Measurements from ENCODE around the gene FOXP1.
"Not testable (repeated sequence)": the region's sequence is repeated elsewhere in the genome, so short reads cannot be mapped to it uniquely, and the experiment has no call there.

FOXP1 gene

DNA sequence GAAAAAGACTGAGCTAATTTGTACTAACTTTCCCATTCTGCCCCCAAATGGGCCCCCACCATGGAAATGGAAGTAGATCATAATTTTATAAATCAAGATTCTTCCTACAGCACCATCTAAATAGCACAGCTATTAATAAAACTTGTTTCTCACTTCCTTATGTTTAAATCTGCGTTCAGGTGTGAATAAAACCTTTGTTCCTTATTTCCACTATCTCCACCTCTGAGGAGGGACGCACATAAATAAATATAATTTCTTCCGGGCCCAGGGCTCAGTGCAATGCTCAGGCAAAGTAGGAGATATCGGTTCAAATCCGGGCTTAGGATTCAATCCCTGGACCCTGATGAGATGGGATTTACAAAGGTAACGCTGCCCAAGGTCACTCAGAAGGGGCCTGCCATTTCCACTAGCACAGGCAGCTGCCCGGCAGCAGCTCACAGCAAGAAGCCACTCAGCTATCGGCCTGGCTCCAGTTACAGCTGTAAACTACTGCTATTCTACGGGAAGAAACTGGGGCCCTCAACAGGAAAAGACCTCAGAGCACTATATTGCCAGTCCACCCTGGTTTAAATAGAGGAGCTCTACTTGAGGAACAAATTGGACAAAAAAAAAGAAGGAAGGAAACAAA lies 52.5 kb downstream of the FOXP1 start:
- DNase-seq (ENCODE audit: low spot score) = no peak

DNA sequence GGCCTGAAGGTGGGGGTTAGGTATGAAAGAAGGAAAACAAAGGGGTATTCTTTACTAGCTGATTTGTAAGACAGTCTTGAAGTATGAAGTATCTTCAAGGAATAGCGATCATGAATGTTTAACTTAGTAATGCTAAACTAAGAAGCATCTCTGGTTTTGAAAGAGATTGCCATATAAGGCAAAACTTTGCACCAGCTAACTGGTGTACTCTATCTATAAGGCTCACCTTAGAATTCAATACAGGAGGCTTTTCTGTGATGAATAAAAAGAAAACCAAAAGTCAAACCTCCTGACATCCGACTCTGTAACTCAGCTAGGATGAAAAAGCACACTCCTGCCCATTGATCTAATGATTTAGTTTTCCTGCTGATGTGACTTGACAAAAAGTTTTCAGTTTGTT lies 54.7 kb downstream of the FOXP1 start:
- DNase-seq (ENCODE audit: low spot score) = no peak

DNA sequence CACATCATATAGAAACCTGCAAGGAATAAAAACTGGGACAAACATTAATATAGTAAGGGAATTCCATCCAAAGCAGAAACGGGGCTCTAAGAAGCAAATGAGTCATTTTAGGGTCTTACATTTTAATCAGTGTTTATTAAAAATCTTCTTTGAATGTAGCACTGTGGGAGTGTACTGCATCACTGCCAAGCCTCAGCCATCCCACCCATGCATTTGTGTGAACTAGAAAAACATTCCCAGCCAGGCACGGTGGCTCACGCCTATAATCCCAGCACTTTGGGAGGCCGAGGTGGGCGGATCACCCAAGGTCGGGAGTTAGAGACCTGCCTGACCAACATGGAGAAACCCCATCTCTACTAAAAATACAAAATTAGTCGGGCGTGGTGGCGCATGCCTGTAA lies 57.1 kb downstream of the FOXP1 start:
- DNase-seq (ENCODE audit: low spot score) = not testable (repeated sequence)

DNA sequence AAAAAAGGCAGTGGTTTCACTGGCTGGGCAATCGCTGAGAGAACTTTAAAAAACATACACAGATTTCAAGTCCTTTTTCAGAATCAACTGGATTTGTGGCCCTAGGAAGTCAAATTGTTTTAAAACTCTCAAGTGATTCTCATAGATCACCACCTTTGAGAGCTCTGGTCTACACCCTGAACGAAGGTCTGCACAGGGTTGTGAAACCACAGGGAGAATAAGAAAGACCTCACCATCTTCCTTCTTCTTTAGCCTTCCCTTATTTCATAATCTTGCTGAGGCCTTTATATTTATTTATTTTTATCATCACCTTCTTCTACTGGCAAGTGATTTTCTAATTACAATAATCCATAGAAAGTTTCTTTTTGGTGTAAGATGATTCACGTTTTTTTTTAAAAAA lies 58.1 kb downstream of the FOXP1 start:
- DNase-seq (ENCODE audit: low spot score) = no peak

DNA sequence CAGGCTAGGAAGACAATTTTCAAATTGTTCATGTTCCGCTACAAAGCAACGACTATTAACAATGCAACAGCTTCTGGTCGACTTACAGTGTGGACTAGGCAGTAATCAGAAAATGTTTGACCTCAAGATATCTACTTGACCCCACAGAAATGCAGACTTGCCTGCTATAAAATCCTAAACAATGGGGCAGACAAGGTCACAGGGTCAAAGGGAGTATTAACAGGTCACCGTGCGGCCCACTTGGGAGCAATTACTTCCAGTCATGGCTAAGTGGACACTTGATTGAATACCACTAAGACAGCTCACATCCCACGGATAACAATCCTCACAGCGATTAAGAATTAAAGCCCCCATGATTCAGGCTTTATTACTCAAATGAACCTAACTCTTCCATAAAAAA lies 58.9 kb downstream of the FOXP1 start:
- no peak for DNase-seq (ENCODE audit: low spot score)

DNA sequence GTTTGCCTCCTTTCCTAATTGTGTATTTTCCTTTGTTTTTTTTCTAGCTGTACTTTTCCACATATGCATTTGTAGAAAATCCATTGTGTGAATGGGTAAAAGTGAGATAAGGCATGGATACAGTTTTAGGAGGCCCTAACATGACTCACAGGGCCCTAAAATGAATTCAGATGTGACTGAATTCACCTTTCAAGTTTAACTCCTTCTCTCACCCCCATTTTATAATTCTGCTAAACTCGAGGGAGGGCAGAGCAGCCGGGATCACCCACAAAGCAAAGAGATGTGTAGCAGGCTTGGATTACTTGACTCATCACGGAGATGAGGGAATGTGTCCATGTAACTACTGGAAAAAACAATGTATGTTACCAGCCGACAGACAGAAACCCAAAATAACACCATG lies 59.9 kb downstream of the FOXP1 start:
- DNase-seq (ENCODE audit: low spot score) = no peak

DNA sequence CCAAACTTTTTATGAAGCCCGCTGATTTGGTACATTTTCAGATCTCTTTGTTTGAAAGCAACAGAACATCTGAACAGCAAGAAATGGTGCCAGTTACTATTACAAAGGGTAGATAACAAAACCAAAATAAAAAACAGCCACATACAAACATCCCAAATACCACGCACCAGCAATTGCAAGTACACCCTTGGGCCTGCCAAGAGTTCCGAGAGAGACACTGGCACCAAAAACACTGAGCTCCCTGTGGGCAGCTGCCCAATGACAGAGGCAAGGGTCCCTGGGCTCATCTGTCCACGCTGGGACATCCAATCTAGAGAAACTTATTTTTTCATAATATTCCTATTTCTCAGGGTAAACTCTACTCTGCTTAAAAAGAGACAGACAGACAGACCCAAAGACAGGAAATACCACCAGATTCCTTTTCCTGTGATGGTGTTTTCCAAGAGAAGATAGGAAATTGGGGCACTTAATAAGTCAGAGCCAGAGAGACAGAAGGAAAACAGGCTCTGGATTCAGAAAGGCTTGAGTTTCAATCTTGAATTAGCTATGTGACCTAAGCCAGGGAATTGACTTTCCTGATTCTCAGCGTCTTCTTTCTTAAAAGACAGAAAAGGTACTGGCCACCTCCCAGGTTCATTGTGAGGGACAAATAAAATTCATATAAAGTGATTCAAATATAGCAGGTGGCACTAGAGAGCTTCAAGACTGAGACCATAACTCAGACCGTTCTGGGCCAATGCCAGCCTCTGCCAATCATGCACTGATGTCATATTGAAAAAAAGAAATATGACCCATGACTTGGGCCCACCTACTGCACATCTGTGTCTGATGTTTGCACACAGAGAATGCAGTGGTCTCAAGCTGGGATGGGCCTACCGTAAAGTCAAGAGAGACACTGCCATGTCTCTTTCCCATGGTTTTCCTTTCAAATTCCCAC lies 61.3 kb downstream of the FOXP1 start:
- DNase-seq (ENCODE audit: low spot score) = no peak

DNA sequence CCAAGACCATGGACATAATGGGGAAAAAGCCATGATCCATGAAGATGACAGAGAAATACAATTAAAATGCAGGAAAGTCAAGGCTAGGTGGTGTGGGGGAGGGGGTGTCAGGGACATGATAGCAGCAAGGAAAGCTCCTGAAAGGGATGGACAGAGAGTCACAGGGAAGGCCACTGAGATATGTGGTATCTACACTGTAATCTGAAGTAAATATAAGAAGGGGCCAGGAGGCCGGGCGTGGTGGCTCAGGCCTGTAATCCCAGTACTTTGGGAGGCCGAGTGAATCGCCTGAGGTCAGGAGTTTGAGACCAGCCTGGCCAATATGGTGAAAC lies 62.5 kb downstream of the FOXP1 start:
- DNase-seq (ENCODE audit: low spot score) = no peak

DNA sequence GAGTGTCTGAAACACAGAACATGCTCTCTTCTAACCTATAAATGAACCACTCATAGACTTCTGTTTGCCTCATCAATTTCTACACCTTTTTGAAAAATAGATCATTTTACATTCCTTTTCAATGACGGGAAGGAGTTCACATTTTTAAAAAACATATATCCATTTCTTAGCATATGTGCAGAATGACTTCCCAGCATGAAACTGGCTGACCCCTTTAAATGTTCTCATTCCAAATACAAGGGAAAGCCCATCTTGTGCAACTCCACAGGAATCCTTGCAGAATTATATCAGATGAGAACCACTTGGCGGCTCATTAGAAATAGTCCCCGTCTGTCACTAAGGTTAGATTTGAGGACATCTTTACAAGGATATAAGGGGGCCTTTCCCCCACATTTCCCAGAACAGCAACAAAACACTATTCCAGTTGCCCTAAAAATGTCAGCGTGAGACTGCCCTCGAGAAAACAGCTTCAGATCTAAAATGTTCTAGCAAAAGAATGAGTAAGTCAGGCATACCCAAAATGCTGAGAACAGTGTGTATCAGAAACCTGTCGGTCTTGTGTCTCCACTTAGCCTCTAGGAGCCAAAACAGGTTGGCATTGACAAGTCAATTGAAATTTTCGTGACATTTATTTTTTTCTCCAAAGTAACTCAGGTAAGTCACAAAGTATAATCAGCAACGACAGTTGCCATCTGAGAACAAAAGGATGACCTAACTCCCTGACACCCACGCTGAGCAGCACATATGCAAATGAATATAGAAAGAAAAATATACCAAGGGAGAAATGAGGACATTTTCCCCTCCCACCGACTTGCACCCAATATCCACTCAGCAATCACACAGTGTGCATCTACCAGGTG lies 63.1 kb downstream of the FOXP1 start:
- DNase-seq (ENCODE audit: low spot score) = no peak

DNA sequence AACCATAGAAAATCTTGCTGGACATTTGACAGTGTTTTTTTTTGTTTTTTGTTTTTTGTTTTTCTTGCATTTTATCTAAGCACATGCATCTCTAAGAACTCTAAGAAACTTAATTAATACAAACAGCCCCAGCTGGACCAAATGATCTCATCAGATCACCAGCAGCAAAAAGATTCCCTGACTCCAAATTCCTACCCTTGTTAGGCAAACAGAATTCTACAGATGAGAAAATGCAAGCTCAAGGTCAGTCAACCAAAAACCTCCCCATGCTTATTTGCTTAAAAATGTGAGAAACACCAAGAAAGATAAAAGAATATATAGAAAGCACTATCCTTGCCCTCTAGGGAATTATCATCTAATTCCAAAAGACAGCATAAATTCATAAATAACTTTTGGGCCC lies 65.4 kb downstream of the FOXP1 start:
- no peak for DNase-seq (ENCODE audit: low spot score)

DNA sequence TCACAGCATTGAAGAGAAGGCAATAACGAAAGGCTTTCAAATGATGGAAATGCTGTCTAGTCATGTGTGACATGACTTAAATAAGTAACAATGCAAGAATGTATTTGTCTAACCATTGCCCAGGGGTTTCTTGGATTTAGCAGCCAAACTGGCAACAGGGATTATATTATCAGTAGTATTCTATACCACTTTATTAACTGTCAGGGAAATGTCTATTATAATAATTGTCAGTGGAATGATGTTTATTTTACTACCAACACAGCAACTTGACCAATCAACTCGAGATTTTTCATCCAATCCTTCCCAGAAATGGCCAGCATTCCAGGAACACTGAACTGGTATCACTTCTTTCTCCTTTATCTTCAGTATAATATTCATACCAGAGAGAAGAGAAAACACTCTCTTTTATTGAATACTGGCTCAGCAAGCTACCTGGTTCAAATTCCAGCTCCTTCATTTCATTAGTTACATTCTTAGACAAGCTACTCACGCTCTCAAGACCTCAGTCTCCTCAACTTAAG lies 66.2 kb downstream of the FOXP1 start:
- no peak for DNase-seq (ENCODE audit: low spot score)

DNA sequence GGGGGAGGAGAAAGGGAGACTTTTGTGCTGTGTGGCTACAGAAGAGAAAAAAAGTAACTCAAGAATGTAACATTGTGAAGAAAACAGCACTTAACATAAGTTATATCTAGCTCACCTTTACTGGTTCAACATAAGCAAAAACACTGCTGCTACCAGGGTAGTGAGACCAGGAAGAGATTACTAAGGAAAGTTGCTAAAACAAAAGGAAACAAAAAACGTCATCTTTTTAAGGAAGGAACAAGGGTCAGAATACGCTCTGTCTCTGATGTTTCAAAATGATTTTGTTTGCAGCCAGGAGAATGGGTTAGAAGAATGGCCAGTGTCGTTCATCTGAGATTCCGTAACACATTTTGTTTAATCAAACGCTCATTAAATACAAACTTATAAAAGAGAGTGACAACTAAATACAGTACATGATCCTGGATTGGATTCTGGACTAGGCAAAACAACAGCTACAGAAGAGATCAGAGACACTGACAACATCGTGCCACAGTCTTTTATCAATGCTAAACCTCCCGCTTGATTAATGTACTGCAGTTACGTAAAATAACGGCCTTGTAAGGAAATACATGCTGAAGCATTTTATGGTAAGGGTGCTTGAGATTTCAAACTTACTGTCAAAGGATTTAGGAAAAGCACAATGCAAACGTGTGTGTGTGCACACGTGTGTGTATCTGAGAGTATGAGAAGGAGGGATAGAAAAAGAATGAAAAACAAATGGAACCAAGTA lies 67.7 kb downstream of the FOXP1 start:
- DNase-seq (ENCODE audit: low spot score) = no peak

DNA sequence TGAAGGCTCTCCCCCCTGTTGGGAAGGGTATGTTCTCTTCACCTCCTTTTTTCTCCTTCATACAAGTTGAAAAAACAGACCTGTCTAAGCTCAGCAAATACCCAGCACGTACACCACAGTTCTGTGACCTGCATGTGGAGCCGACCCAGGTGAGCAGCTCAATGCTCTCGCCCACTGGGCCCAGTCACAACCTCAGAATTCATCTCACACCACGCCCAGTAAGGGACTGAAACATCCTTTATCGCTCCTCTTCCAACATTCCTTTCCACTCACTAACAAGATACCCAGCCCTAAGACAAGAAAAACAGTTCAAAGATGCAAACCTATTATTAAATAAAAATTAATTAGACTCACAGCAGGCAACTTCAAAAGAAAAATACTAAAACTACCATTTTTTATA lies 68.9 kb downstream of the FOXP1 start:
- no peak for DNase-seq (ENCODE audit: low spot score)

DNA sequence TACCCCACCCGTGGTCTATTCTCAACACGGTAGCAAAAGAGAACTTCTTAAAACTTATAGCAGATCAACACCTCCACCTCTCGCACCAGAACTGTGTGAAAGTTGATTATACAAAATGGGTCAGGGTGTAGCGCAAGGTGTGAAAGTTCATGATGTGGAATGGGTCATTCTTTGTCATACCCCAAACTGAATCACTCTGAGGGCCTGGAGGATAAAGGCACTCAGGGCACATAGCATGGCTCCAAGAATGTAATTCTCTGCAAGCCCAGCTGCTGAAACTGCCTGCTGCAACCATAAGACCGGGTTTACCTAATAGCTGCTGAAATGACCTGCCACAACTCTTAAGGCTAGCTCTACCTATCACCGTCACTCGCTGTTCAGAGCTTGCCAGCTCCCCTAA lies 70.0 kb downstream of the FOXP1 start:
- DNase-seq (ENCODE audit: low spot score) = no peak

DNA sequence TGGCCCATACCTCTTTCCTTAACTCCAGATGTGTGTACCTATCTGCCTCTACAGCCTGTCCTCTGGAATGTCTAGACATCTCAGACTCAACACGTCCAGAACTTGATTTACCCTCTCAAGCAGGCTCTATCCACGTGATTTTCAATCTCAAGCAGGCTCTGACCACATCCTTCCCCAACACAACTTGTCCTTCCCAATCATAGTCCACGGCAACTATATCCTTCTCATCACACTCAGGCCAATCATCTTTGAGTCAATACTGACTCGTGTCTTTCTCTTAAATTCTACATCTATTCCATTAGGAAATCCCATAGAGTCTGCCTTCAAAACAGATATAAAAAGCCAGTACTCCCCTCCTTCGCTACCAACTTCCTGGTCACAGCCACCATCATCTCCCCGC lies 70.4 kb downstream of the FOXP1 start:
- no peak for DNase-seq (ENCODE audit: low spot score)

DNA sequence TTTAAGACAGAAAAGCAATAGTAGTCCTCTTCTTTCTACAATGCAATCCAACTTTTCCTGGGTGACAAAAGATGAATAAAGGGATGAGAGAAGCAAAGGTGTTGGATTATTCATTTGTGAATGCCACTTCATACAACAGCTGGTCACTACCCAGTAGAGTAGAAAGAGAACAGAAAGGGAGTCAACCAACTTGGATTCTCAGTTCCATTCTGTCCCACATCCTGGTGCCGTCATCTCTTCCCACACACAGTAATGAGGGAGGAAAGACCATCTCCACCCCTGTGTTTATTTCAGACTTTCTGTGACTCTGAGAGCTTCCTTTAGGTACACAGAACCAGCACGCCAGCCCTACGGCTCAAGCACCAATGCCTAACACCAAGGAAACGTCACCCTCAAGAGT lies 71.0 kb downstream of the FOXP1 start:
- DNase-seq (ENCODE audit: low spot score) = no peak

DNA sequence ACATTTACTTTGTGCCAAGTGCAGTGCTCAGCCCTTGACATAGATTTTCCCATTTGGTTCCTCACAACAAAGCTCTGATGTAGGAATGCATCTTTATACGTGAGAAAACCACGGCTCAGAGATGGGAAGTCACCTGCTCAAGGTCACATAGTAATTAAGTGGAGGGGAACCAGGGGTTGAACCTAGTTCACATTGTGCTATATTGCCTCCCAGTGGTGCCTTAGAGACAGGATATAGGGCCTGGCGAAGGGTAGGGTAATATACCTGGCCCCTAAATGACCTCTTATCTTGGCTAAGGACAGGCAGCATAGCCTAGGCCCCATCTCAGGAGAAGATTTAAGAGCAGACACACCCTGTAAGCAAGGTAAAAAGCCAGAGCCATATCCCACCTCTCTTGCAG lies 71.5 kb downstream of the FOXP1 start:
- no peak for DNase-seq (ENCODE audit: low spot score)

DNA sequence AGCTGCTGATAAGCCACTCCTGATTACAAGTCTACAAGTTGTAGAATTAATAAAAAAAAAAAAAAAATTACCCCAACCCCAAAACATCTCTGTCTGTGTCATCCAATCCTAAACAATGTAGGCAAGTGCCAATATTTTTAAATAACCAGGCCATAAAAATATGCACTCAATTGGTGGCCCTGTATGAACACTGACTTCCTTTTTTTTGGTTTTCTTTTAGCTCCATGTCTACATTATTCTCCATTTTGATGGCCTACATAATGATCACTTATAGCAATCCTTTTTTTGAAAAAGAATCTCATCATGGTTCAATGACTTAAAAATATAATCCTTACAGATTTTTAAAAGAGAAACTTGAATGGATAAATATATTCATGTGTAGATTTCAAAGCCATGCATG lies 72.1 kb downstream of the FOXP1 start:
- DNase-seq (ENCODE audit: low spot score) = no peak

DNA sequence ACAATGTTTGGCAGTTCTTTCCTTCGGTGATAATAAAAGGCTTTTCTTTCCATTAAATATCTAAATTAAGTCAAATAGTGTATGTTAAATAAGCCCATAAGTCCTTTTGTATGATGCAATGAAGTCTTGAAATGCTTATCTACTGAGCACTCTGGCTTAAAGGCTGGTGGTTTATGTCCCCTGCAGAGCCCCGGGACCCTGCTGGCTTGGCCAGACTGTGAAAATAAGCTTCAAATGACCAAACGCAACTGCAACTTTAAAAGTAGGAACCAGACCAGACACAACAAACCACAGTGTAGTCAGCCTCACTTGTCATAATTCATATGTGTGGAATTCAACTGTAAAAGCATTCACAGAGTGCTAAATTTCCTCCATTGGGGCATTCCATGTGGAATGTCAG lies 72.5 kb downstream of the FOXP1 start:
- DNase-seq (ENCODE audit: low spot score) = no peak

DNA sequence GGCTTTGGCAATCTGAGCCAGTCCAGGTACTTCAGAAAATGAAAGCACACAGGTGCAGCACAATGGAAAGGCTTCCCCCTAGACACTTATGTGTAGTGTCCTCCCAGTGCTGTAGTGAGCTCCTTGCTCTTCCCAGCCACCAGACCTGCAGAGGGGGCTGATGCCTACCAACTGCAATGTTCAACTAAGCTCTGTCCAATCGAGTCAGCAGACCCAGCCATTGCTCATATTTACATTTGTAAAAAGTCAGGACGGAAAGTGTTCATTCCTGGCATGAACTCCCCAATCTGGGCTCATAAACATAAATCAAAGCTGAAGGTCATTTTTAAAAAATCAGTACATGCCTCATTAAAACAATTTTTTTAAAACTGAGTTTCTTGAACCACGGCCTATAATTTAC lies 73.0 kb downstream of the FOXP1 start:
- DNase-seq (ENCODE audit: low spot score) = no peak

DNA sequence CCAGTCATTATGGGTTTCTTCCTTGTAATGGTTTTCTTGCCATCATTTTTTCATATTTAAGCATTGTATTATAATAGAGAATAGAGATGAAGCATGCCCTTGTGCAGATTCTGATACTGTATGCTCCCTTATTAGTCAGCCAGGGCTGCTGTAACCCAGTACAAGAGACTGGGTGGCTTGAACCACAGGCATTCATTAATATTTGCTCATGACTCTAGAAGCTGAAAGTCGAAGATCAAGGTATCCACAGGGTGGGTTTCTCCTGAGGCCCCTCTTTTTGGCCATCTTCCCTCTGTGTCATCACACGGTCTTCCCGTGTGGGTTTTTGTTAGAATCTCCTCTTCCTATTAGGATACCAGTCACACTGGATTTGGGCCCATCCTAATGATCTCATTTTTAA lies 74.5 kb downstream of the FOXP1 start:
- DNase-seq (ENCODE audit: low spot score) = no peak

DNA sequence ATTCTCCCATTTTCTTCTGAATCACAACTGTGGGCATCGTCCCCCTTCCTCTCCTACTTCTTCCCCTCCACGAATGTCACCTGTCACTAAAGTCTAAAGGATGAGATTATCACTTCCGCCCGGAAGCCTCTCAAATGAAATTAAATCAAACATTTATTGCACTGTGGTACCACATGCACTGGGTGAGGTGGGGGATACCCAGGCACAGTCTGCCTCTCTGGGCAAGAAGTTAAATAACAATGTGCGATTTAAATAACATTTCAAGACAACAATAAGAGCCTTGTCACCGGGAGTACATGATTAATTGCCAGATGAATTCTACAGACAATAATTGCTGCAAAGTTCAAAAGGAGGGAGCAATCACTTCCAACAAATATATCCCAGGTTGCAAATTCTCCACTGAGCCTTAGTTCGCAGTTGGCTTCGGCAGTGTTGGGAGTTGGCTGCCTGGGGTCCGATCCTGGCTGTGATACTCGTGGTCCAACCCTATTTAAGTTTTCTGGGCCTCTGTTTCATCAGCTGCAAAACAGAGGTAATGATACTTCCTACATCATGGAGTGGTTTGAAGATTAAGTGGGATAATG lies 77.7 kb downstream of the FOXP1 start:
- no peak for DNase-seq (ENCODE audit: low spot score)

Data from LoVo (cell line).